ENCODE results near the gene AHSP.
"Not testable (repeated sequence)": the region's sequence is repeated elsewhere in the genome, so short reads cannot be mapped to it uniquely, and the experiment has no call there.

Gene AHSP

GRCh38 chr16:31532120-31532519 is 4.4 kb downstream of the AHSP start:
- DNase-seq: no peak

DNA sequence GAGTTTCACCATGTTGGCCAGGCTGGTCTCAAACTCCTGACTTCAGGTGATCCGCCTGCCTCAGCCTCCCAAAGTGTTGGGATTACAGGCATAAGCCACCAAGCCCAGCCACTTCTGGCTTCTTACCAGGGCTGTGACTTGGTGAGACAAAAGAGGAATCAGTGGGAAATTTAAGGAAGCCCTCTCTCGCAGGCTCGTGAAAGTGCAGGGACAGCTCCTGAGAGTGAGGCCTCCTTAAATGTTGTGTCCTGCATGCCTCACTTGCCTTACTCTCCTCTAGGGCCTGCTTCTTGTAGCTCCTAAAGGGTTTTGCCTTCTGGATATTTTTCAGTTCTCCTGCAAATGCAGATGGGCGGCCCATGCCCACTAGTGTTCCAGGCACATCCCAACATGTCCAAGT is 5.2 kb downstream of the AHSP start:
- no peak for DNase-seq

DNA sequence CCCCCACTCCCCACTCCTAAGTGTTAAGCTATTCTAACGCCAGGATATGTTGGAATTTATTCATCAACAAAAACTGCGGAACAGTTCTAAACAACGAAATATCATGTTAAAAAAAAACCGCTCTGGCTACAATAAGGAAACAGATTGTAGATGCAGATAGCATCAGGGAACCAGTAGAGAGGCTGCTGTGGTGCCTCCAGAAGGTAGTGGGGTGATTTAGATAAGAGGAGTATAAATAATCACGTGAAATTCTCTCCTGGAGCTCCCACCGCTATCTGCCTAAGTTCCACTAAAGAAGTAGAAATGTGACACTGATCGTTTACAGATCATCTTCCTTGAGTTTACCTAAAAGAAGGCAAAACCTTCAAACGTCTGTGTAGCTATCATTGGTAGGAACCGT is 8.0 kb downstream of the AHSP start:
- no peak for DNase-seq

DNA sequence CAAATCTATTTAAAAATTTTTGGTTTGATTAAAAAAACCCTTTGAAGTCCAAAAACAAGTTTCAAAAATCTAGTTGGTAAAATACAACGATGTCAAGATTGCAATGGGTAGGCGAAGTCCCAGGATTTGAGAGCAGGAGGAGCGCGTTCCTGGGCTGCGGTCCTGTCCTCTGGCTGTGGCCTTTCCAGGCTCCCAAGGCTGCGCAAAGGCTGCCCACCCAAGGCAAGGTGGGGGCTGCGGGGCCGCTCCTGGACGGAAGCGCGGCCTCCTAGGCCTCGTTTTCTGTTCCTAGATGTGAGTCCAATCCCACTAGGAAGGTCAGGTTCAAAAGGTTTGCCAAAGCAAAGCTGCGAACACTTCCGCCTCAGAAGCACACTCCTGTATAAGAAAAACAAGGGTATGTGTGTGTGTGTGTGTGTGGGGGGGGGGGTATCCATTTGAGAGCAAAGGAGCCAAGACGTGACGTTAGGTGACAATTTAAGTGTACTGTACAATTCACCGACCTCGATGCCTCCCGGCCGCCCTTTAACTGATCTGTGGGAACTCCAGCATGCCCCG is 9.2 kb downstream of the AHSP start:
- no peak for DNase-seq

DNA sequence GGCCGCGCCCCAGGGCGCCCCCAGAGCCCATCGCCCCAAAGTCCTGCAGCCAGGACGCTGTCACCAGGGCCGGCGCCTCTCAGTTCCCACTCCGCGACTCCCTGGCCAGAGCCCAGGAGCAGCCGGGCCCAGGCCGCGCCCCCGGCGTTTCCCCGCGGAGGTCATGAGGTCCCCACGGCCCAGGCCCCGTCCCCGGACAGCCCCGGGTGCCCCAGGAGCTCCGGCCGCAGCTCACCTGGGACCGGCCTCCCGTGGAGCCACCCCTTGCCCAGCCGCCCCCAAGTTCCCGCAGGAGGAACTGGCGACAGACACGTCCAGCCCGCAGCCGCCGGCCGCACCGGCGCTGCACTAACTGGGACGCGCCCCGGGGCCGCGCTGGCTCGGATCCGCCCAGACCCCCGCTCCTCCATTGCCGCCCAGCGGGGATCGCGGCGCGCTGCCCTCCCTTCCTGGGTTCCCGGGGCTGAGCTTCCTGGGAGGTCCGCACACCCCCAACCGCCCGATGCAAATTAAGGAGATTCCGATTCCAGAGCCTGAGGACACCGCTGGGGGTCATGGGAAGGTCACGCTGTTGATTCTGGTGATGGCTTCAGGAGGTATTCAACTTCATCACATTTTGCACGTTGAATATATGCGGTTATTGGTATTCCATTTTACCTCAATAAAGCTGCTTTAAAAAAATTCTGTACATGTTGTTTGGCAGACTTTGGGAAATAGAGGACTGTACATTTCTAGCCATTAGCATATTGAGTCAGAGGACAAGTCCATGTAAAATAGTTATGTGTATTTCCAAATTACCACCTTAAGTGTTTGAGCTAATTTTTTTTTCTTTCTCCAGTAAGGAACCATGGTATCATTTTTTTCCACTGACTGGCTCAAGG is 9.9 kb downstream of the AHSP start:
- peak in 1 of 2 experiments; percentile 39 for DNase-seq

DNA sequence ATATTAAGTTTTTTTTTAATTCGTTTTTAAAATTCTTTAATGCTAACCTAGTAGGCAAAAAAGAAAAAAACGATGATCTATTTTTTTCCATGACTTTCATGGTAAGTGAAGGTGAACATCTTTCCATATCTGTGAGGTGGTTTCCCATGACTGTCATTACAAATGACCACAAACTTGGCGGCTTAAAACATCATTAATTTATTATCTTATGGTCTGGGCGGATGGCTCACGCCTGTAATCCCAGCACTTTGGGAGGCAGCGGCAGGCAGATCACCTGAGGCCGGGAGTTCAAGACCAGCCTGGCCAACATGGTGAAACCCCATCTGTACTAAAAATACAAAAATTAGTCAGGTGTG is 10.5 kb downstream of the AHSP start:
- not testable (repeated sequence) for DNase-seq

GRCh38 chr16:31539762-31540161 is 12.1 kb downstream of the AHSP start:
- DNase-seq: not testable (repeated sequence)

- no peak for DNase-seq
These were observed 15.1 kb downstream of the AHSP start for GRCh38 chr16:31542763-31543162.

DNA sequence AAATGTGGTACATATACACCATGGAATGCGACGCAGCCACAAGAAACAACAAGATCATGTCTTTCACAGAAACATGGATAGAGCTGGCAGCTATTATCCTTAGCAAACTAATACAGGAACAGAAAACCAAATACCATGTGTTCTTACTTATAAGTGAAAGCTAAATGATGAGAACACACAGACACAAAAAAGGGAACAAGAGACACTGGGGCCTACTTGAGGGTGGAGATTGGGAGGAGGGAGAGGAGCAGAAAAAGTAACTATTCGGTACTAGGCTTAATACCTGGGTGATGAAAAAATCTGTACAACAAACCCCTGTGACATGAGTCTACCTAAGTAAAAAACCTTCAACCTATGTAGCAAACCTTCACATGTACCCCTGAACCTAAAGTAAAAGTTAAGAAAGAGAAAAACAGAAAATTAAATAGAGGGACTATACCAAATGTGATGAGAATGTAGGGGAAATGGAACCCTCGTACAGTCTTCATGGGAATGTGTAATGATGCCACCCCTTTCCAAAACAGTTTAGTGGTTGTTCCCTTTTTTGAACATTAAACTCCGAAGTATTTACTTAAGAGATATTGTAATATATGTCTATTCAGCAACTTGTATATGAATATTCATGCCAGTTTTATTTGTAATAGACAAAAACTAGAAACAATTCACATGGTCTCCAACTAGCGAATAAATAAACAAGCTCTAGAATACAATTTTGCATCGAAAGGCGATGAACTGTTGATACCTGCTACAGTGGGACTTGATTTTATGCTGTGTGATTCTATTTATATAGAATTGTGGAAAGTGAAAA is 33.9 kb downstream of the AHSP start:
- no peak for DNase-seq

- peak in 1 of 2 experiments; percentile 2 for DNase-seq
These were observed 41.1 kb downstream of the AHSP start for GRCh38 chr16:31568577-31569359.

GRCh38 chr16:31569360-31569717 is 41.6 kb downstream of the AHSP start:
- DNase-seq: no peak

GRCh38 chr16:31572821-31573220 is 45.1 kb downstream of the AHSP start:
- no peak for DNase-seq

- DNase-seq: not testable (repeated sequence)
These were observed 46.5 kb downstream of the AHSP start for GRCh38 chr16:31574159-31574558.

DNA sequence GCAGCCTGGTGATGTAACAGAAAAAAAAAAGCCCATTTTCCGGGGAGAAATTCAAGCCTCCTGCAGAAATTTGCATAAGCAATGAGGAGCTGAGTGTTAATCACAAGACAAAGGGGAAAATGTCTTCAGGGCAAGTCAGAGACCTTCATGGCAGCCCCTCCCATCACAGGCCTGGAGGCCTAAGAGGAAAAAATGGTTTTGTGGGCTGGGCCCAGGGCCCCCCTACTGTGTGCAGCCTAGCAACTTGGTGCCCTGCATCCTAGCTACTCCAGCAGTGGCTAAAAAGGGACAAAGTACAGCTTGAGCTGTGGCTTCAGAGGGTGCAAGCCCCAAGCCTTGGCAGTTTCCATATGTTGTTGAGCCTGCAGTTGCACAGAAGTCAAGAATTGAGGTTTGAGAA is 49.7 kb downstream of the AHSP start:
- DNase-seq: no peak
